Activated B cell treated with CpG ODN at 0.5 μM for 24 hours (primary cell): ENCODE measurements around the gene SLC10A3. TPM values are rescaled to one million over a fixed set of nuclear protein-coding genes. Genes with fewer than 3 reads are reported as not detected.

Experiments used
- ATAC-seq: fragments of 200-7000 bp; cut with Tn5 transposase; one replicate; pipeline ENCODE4 v1.10.0; 2021; ENCODE audit warnings: low read depth, mild to moderate bottlenecking, moderate library complexity
- CTCF ChIA-PET: fragments of 350-600 bp; sonication (Branson Sonifier 250); formaldehyde crosslinking; loops from one replicate; lab custom pipeline; 2021; ENCODE audit warnings: antibody characterized with exemption; lab: Charles Lee
- POLR2A ChIA-PET: fragments of 350-600 bp; sonication (Branson Sonifier 250); formaldehyde crosslinking; loops from one replicate; lab custom pipeline; 2021; ENCODE audit warnings: antibody characterized with exemption; lab: Charles Lee
- DNase-seq: peaks from one replicate; pipeline ENCODE4 v3.0.0; 2022
- H3K27ac Mint-ChIP-seq: one replicate; pipeline ENCODE4 v1.8.0; 2020; ENCODE audit warnings: mixed read lengths
- H3K27me3 Mint-ChIP-seq: one replicate; pipeline ENCODE4 v1.8.0; 2021; ENCODE audit warnings: mixed read lengths
- H3K36me3 Mint-ChIP-seq: one replicate; pipeline ENCODE4 v1.8.0; 2021; ENCODE audit warnings: low read depth, mixed read lengths
- H3K4me1 Mint-ChIP-seq: one replicate; pipeline ENCODE4 v1.8.0; 2021; ENCODE audit warnings: mixed read lengths
- H3K4me3 Mint-ChIP-seq: one replicate; pipeline ENCODE4 v1.8.0; 2020; ENCODE audit warnings: mild to moderate bottlenecking, mixed read lengths
- H3K9me3 Mint-ChIP-seq: one replicate; pipeline ENCODE4 v1.8.0; 2020; ENCODE audit warnings: mixed read lengths
- CTCF ChIP-seq: fragments of 200-600 bp; IDR thresholded peaks from one replicate; pipeline ENCODE4 v1.8.0; 2022; ENCODE audit warnings: antibody characterized with exemption, mild to moderate bottlenecking
- intact Hi-C: fragments of 100-400 bp; cut with micrococcal nuclease; formaldehyde crosslinking; loops from one replicate; pipeline ENCODE4 v1.15.1; 2024
- total RNA-seq: library from RNA; stranded (reverse); gene quantifications from 2 replicates; pipeline ENCODE4 v1.2.3, GENCODE V29; 2022

The SLC10A3 gene
- total RNA-seq, 1 donor from 2014 or later = 13.4 TPM

GRCh38 chrX:154469880-154470279 is 20.5 kb downstream of the SLC10A3 start:
- H3K27ac Mint-ChIP-seq = no peak overlapping the region
- H3K4me1 Mint-ChIP-seq = peaks cover 2% of the 10 kb centered on the region
- ChIA-PET CTCF (no interaction called here), POLR2A (no interaction called here)
- no peaks in the 10 kb centered on the region for H3K27me3 Mint-ChIP-seq
- intact Hi-C loops = no loop called here
- no peak for TF ChIP-seq CTCF
- no peak for DNase-seq
- no peak for ATAC-seq
- no peaks in the 10 kb centered on the region for H3K9me3 Mint-ChIP-seq
- peaks cover 54% of the 10 kb centered on the region for H3K36me3 Mint-ChIP-seq
- no peak overlapping the region for H3K4me3 Mint-ChIP-seq

GRCh38 chrX:154469114-154469513 is 21.3 kb downstream of the SLC10A3 start:
- Mint-ChIP-seq H3K27me3 (no peaks in the 10 kb centered on the region), H3K27ac (no peak overlapping the region), H3K36me3 (peaks cover 54% of the 10 kb centered on the region), H3K9me3 (no peaks in the 10 kb centered on the region), H3K4me1 (peaks cover 2% of the 10 kb centered on the region), H3K4me3 (no peak overlapping the region)
- no peak for TF ChIP-seq CTCF
- DNase-seq (no peak), ATAC-seq (no peak)
- CTCF ChIA-PET = no interaction called here
- intact Hi-C loops = no loop called here
- POLR2A ChIA-PET = no interaction called here

- H3K27me3 Mint-ChIP-seq = no peaks in the 10 kb centered on the region
- no peak for ATAC-seq
- peaks cover 51% of the 10 kb centered on the region for H3K36me3 Mint-ChIP-seq
- H3K27ac Mint-ChIP-seq = no peak overlapping the region
- ChIA-PET CTCF (no interaction called here), POLR2A (interaction anchor here (0.8 kb wide), 1 partner anchor 10 kb away, joined by 3 read pairs; the partner anchor contains the start of gene PLXNA3)
- DNase-seq = no peak
- H3K4me1 Mint-ChIP-seq = no peaks in the 10 kb centered on the region
- no peak for TF ChIP-seq CTCF
- no peak overlapping the region for H3K4me3 Mint-ChIP-seq
- intact Hi-C loops = no loop called here
- H3K9me3 Mint-ChIP-seq = no peaks in the 10 kb centered on the region
Observed at GRCh38 chrX:154468217-154468616, 22.2 kb downstream of the SLC10A3 start.

- ChIA-PET POLR2A (interaction anchor here (0.6 kb wide), 1 partner anchor 11 kb away, joined by 4 read pairs; no protein-coding TSS in a partner anchor), CTCF (no interaction called here)
- ATAC-seq = no peak
- no peaks in the 10 kb centered on the region for H3K27me3 Mint-ChIP-seq
- H3K9me3 Mint-ChIP-seq = no peaks in the 10 kb centered on the region
- H3K27ac Mint-ChIP-seq = no peak overlapping the region
- no peak for DNase-seq
- peaks cover 53% of the 10 kb centered on the region for H3K36me3 Mint-ChIP-seq
- no peaks in the 10 kb centered on the region for H3K4me1 Mint-ChIP-seq
- intact Hi-C loops = no loop called here
- H3K4me3 Mint-ChIP-seq = no peak overlapping the region
- no peak for TF ChIP-seq CTCF
Observed at GRCh38 chrX:154467556-154467955, 22.9 kb downstream of the SLC10A3 start.

GRCh38 chrX:154466907-154467306 is 23.5 kb downstream of the SLC10A3 start:
- no peaks in the 10 kb centered on the region for H3K27me3 Mint-ChIP-seq
- CTCF ChIA-PET = no interaction called here
- intact Hi-C loops = no loop called here

More at GRCh38 chrX:154466907-154467306, 23.5 kb downstream of the SLC10A3 start:
- TF ChIP-seq CTCF = no peak
- no peaks in the 10 kb centered on the region for H3K9me3 Mint-ChIP-seq
- DNase-seq (no peak), ATAC-seq (no peak)
- H3K27ac Mint-ChIP-seq = no peak overlapping the region
- POLR2A ChIA-PET = interaction anchor here (0.6 kb wide), 1 partner anchor 12 kb away, joined by 4 read pairs; no protein-coding TSS in a partner anchor
- no peaks in the 10 kb centered on the region for H3K4me1 Mint-ChIP-seq
- H3K4me3 Mint-ChIP-seq = no peak overlapping the region
- H3K36me3 Mint-ChIP-seq = peaks cover 50% of the 10 kb centered on the region
